22Rv1 (cell line): ENCODE measurements around the gene CGREF1.
"Not testable (repeated sequence)": the region's sequence is repeated elsewhere in the genome, so short reads cannot be mapped to it uniquely, and the experiment has no call there.

Experiments used
- CTCF ChIP-seq: fragments of 450-650 bp; IDR thresholded peaks from 2 replicates; pipeline ENCODE4 v1.5.1; 2017; ENCODE audit warnings: mild to moderate bottlenecking
- ZFX ChIP-seq: fragments of 450-650 bp; IDR thresholded peaks from 2 replicates; pipeline ENCODE4 v1.6.1; 2017; ENCODE audit warnings: antibody characterized with exemption, borderline replicate concordance

- TF ChIP-seq CTCF, ZFX: not testable (repeated sequence)
These were observed 7.4 kb downstream of the CGREF1 start for GRCh38 chr2:27111392-27112078.
